Right ventricle myocardium superior (tissue), 1 donor: Measurements from ENCODE around the gene MYMK. TPM values are rescaled to one million over a fixed set of nuclear protein-coding genes. Genes with fewer than 3 reads are reported as not detected.

ENCODE experiments used
- ATAC-seq: fragments of 200-7000 bp; cut with Tn5 transposase; one replicate; pipeline ENCODE4 v1.9.1; 2020; ENCODE audit warnings: mild to moderate bottlenecking; ENCODE audit not compliant: poor library complexity
- DNase-seq: peaks from one replicate; pipeline ENCODE4 v3.0.0-alpha.2; 2020
- intact Hi-C: fragments of 100-400 bp; cut with DNase I; formaldehyde crosslinking; loops from one replicate; pipeline ENCODE4 v1.11.2; 2022
- total RNA-seq: library from RNA; stranded (reverse); fragmentation: NEBNext Ultra II Directional; extraction: Animal tissue kit (Norgen Biotek cat#: 25700); gene quantifications from one replicate; pipeline ENCODE4 v1.2.1, GENCODE V29; 2021
- donor health status: DM: no; HTN: yes; CAD: no; lungs with severe emphysema.

Gene MYMK
- total RNA-seq, 1 donor from 2014 or later, result not detected

DNA sequence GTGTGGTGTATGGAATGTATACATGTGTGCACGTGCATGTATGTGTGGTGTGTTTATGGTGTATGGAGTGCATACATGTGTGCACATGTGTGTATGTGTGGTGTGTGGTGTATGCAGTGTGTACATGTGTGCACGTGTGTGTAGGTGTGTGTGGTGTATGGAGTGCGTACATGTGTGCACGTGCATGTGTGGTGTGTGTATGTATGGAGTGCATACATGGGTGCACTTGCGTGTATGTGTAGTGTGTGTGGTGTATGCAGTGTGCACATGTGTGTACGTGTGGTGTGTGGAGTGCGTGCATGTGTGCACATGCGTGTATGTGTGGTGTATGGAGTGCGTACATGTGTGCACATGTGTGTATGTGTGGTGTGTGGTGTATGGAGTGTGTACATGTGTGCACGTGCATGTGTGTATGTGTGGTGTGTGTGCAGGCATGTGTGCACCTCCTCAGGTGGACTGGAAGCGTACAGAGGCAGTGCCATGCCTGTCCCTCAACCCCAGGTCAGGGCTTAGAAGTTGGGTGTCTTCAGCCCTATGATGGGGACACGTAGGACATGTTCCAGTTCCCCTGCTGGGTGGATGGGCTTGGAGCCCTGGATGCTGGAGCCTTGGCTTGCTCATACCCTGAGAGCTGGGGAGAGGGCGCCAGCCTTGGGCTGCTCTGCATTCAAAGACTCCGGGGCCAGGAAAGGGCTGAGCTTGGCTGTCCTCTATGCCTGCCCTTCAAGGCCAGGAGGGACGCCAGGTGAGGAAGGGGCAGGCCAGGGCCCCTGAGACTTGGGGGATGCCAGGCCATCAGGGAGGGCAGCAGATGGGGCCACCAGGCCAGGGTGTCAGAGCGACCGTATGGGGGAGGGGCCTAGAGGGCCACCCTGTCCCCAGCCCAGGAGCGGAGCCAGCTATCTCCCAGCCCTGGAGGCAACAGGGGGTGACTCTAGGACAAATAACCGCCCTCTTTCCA, 12.2 kb downstream of the MYMK start:
- DNase-seq (peak; percentile 33), ATAC-seq (no peak)
- intact Hi-C loops, result no loop called here

DNA sequence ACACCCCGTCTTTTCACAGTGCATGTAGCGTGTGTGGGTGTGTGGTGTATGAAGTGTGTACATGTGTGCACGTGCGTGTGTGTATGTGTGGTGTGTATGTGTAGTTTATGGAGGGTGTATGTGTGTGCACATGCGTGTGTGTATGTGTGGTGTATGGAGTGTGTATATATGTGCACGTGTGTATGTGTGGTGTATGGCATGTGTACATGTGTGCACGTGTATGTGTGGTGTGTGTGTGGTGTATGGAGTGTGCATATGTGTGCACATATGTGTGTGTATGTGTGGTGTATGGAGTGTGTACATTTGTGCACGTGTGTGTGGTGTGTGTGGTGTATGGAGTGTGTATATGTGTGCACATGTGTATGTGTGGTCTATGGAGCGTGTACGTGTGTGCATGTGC, 13.2 kb downstream of the MYMK start:
- no peak for ATAC-seq
- DNase-seq, result no peak
- intact Hi-C loops, result no loop called here

DNA sequence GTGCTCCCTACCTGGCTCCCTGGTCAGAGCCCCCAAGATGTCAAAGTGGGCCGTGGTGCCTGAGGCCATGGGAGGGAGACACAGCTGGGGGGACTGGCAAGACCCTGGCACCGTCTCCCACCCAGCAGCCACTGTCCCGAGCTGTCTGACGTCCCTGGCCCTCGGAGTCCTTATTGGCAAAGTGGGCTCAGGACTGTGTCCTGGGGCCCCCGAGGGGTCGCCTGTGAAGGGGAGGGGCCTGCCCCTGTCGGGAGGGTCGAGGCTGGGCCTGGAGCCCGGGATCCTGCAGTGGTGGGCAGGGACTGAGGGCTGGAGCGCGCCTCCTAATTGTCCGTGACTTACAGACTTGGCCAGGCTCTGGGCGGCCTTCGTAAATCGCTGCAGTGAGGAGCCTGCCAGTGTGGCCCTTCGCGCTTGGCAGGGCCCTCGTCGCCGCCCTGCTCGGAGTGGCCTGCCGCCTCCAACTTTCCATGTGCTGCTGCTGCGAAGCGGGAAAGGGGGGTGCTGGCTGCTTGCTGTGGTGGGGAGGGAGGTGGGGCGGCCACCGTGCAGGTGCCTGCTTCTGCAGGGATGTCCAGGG, 13.7 kb downstream of the MYMK start:
- peak; percentile 33 for DNase-seq

GRCh38 chr9:133509179-133510083, 15.3 kb downstream of the MYMK start:
- DNase-seq (peak; percentile 40), ATAC-seq (no peak)
- intact Hi-C loops, result no loop called here

More for the DNA sequence above, 13.7 kb downstream of the MYMK start:
- ATAC-seq, result no peak
- intact Hi-C loops, result no loop called here

DNA sequence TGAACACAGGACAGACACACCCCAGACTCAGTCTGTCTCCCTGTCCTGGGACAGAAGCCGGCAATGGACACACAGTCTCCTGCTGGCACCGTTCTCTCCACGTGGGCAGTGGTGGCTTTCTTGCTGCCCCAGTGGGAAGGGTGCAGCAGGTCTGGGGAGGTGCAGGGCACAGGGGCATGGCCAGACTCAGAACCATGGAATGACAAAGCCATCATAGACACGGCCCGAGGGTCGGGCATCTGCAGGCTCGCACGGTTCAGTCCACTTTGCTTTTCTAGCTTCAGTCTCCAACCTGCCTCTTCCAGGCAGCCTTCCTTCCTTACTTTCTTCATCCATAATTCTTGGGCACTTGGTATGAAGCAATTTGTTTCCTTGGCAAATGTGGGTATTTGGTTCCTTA, 16.7 kb downstream of the MYMK start:
- ATAC-seq, result no peak
- intact Hi-C loops, result no loop called here
- no peak for DNase-seq

GRCh38 chr9:133507246-133507965, 17.4 kb downstream of the MYMK start:
- peak; percentile 36 for DNase-seq
- intact Hi-C loops, result no loop called here

GRCh38 chr9:133506653-133507038, 18.1 kb downstream of the MYMK start:
- ATAC-seq (peak; percentile 51), DNase-seq (peak; percentile 83)
- intact Hi-C loops, result no loop called here

More at GRCh38 chr9:133507246-133507965, 17.4 kb downstream of the MYMK start:
- ATAC-seq, result no peak

DNA sequence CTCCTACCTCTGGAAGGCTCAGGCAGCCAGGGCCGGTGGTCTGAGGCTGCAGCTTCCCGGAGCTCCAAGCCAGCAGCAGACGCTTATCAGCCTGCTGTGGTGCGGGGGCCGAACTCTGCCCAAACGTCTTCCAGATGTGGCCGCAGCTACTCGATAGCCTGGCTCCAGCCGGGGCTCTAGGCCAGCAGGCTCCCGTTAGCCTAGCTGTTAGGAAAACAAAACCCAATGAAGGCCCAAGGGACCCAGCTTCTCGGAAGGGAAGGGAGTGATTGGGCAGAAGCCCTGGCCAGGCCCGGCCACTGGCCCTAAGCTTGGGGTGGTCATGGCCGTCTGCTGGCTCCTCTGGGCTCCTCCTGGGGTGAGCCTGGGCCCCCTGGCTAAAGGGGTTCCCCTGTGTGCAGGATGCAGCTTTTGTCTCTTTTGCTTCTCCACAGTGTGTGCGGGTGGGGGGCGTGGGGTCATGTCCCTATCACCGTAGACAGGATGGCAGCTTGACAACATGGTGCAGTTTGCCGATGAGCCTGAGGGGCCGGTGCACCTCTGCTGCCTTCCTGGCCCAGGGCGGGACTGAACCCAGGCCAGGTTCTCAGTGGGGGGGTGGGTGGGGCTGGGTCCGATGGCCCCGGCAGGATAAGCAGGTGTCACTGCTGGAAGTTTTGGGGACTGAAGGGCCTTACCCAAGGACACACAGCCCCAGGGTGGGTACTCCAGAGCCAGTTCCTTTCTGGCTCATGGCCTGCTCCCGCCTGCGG, 18.7 kb downstream of the MYMK start:
- ATAC-seq, result peak; percentile 85
- peak; percentile 91 for DNase-seq
- intact Hi-C loops, result no loop called here

DNA sequence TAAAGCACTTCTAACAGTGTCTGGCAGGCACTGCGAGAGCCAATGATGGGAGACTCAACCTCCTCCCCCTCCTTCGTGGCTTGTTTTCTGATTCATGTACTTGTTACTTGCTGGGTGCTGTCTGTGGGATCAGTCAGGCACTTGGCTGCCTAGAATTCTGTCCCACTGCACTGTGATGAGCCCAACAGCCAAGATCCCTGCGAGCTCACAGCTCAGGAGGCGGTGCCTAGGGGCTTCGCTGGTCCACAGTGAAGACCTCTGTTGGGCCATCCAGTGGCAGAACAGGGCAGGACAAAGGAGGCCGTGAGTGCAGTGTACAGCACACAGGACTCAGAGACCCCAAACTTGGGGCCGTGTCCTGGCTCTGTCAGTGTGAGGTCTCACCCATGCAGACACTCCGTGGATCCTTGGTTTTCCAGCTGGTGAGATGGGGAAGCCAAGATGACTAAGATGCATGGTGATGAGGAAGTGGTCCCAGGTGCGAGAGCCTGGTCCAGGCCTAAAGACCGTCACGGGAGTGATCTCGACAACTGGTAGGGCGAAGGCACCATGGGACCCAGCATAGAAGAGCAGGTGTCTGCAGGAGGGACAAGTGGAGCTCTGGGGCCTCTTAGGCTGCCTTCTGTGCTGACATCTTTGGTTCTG, 19.5 kb downstream of the MYMK start:
- intact Hi-C loops, result no loop called here
- ATAC-seq, result peak; percentile 7

DNA sequence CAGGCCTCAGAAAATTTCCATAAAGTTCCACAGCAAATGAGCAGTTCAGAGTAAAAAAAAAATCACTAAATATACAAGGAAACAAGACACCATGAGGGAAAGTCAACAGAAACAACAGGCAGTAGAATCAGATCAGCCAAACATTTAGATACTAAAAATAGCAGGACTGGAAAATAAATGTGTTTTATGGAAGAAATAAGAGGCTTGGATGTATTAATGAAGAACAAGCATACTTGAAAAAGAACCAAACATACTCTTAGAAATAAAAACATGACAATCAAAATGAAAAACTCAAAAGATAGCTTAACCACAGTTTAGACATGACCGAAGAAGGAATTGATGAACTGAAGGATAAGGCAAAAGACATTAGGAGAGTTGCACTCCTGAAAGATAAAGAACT, 22.6 kb downstream of the MYMK start:
- intact Hi-C loops, result no loop called here
- ATAC-seq (no peak), DNase-seq (no peak)

More for the DNA sequence above, 19.5 kb downstream of the MYMK start:
- DNase-seq, result peak; percentile 38

DNA sequence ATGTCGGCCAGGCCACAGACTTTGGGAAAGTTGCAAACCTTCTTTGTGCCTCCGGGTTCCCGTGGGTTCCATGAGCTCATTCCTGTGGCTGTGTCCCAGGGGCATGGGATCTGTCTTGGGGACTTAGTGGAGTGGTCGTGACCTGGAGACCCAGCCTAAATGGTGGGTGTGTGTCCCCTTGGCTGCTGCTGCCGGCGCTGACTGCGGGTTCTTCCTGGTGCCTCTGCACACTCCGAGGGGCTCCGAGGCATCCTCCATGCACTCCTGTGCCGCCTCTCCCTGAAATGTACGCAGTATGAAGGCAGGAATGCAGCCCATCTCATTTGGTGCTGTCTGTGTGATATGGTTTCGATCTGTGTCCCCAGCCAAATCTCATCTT, 24.9 kb downstream of the MYMK start:
- ATAC-seq, result no peak
- intact Hi-C loops, result no loop called here
- DNase-seq, result peak; percentile 17

- DNase-seq, result peak; percentile 53
- peak; percentile 64 for ATAC-seq
- intact Hi-C loops, result no loop called here
These were observed 25.4 kb downstream of the MYMK start for GRCh38 chr9:133499132-133499891.

GRCh38 chr9:133496861-133497842, 27.6 kb downstream of the MYMK start:
- DNase-seq (peak; percentile 47), ATAC-seq (no peak)
- intact Hi-C loops, result no loop called here

- ATAC-seq (no peak), DNase-seq (peak; percentile 19)
- intact Hi-C loops, result no loop called here
These were observed 29.1 kb downstream of the MYMK start for GRCh38 chr9:133495327-133496293.
